OCI-M2 (cell line): Measurements from ENCODE around the gene MAP7D1.
"Not testable (repeated sequence)": the region's sequence is repeated elsewhere in the genome, so short reads cannot be mapped to it uniquely, and the experiment has no call there.

ENCODE experiments used
- DNase-seq: peaks from one replicate; lab custom pipeline; 2025; ENCODE audit not compliant: unreplicated experiment; lab: John Stamatoyannopoulos, UW

Gene MAP7D1

GRCh38 chr1:36151134-36151844 lies 4.7 kb upstream of the MAP7D1 start:
- no peak for DNase-seq

GRCh38 chr1:36151845-36152203 lies 4.1 kb upstream of the MAP7D1 start:
- DNase-seq: no peak

GRCh38 chr1:36153476-36153875 lies 2.5 kb upstream of the MAP7D1 start:
- no peak for DNase-seq

GRCh38 chr1:36154335-36154734 lies 1.6 kb upstream of the MAP7D1 start:
- no peak for DNase-seq

- DNase-seq: no peak
Observed at GRCh38 chr1:36154765-36155407, 1.1 kb upstream of the MAP7D1 start.

- DNase-seq: no peak
Observed at GRCh38 chr1:36156329-36157114, 562 bp downstream of the MAP7D1 start.

GRCh38 chr1:36157115-36157903 lies 1.3 kb downstream of the MAP7D1 start:
- DNase-seq: no peak

GRCh38 chr1:36157973-36158826 lies 2.2 kb downstream of the MAP7D1 start:
- DNase-seq: no peak

- not testable (repeated sequence) for DNase-seq
Observed at GRCh38 chr1:36158827-36159252, 2.9 kb downstream of the MAP7D1 start.

GRCh38 chr1:36159614-36160387 lies 3.8 kb downstream of the MAP7D1 start:
- no peak for DNase-seq

GRCh38 chr1:36160388-36160948 lies 4.5 kb downstream of the MAP7D1 start:
- no peak for DNase-seq

- DNase-seq: no peak
Observed at GRCh38 chr1:36160949-36161485, 5.1 kb downstream of the MAP7D1 start.

GRCh38 chr1:36161641-36162531 lies 5.9 kb downstream of the MAP7D1 start:
- DNase-seq: no peak

- DNase-seq: no peak
Observed at GRCh38 chr1:36162680-36163239, 6.8 kb downstream of the MAP7D1 start.

- no peak for DNase-seq
Observed at GRCh38 chr1:36163426-36163825, 7.5 kb downstream of the MAP7D1 start.

GRCh38 chr1:36164361-36164760 lies 8.4 kb downstream of the MAP7D1 start:
- no peak for DNase-seq

- no peak for DNase-seq
Observed at GRCh38 chr1:36165145-36165544, 9.2 kb downstream of the MAP7D1 start.

- no peak for DNase-seq
Observed at GRCh38 chr1:36166136-36166535, 10.2 kb downstream of the MAP7D1 start.
